HG03354 (cell line): ENCODE measurements around the gene SMAP1.
"Not testable (repeated sequence)": the region's sequence is repeated elsewhere in the genome, so short reads cannot be mapped to it uniquely, and the experiment has no call there.

ENCODE experiments used
- ATAC-seq: cut with Tn5 transposase; IDR thresholded peaks from one replicate; pipeline ENCODE4 v1.9.1; 2021; ENCODE audit warnings: mild to moderate bottlenecking; ENCODE audit not compliant: unreplicated experiment, poor library complexity, severe bottlenecking

The SMAP1 gene

DNA sequence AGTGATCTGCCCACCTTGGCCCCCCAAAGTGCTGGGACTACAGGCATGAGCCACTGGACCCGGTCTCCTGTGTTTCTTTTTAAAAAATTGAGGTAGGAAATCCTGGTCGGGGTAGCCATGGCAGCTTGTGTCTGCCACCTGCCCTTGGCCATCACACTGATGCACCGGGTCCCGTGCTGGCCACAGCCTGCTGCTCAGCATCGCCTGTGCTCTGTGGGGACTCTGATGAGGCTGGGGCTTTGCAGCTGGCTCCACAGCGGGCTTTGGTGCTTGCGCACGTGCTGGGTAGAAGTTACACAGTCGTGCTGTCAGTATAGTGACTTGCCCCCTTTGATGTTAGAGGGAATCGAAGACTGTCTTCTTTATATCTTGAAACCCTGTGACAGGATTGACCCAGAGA lies 66.7 kb downstream of the SMAP1 start:
- no peak for ATAC-seq

DNA sequence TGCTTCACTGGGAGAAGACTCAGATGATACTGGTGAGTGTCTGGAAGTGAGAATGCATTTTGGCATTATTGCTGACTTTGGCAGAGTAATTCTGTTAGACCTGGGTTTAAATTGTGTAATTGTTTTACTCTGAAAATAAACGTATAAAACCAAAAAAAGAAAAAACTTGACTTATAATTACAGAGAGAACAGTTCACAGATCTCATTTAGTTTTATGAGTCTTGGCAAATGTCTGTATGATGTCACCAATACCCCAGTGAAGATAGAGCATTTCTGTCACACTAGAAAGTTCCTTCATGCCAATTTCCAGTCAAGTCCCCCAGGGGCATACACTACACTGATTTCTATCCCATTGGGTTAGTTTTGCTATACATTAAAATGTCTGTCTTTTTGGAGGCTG lies 67.3 kb downstream of the SMAP1 start:
- ATAC-seq, result no peak

DNA sequence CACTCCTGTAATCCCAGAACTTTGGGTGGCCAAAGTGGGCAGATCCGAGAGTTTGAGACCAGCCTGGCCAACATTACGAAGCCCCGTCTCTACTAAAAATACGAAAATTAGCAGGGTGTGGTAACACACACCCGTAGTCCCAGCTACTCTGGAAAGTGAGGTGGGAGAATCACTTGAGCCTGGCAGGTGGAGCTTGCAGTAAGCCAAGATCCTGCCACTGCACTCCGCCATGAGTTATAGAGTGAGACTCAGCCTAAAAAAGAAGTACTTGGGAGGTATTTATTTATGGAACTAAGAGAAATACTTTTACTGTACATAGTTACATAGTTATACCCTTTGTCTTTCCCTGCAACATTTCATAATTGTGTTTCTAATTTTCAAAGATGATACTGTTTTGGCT lies 67.8 kb downstream of the SMAP1 start:
- no peak for ATAC-seq

DNA sequence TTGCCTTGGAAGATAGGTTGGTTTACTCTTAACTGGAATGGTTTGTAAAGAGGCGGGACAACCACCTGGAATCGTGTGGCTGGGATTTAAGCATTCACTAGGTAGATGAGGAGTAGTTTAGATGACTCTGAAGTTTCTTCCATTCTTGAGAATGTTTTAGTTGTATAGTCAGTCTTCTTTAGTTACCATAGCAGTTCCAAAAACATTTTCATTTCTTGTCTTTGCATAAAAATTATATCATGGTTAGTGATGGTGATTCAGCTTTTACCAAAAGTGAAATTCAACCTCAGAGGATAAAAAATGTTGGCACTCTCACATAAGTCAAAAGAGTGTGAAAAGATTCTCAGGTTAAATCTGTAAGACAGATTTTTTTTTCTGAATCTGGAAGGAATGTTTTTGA lies 70.3 kb downstream of the SMAP1 start:
- ATAC-seq, result no peak

DNA sequence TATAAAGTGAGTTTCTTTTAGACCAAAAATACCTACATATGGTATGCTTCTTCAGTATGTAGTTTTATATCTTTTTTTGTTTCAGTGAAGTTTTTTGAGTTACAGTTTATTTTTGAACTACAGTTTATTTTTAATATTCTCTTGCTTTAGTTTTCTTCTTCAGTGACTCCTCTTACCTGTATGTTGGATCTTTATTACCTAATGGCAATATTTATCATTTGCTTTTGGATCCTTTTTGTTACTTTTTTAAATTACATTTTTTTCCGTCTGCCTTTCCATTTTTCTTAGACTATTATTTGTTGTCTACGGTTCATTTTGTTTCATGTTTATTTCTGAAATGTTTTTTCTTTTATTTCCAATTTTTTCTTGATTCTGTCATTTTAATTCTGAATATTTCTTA lies 71.9 kb downstream of the SMAP1 start:
- ATAC-seq, result no peak

DNA sequence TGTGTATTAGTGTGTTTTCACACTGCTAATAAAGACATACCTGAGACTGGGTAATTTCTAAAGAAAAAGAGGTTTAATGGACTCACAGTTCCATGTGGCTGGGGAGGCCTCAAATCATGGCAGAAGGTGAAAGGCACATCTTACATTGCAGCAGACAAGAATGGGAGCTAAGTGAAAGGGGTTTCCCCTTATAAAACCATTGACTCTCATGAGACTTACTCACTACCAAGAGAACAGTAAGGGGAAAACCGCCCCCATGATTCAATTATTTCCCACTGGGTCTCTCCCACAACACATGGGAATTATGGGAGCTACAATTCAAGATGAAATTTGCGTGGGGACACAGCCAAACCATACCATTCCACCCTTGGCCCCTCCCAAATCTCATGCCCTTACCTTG lies 73.1 kb downstream of the SMAP1 start:
- not testable (repeated sequence) for ATAC-seq

DNA sequence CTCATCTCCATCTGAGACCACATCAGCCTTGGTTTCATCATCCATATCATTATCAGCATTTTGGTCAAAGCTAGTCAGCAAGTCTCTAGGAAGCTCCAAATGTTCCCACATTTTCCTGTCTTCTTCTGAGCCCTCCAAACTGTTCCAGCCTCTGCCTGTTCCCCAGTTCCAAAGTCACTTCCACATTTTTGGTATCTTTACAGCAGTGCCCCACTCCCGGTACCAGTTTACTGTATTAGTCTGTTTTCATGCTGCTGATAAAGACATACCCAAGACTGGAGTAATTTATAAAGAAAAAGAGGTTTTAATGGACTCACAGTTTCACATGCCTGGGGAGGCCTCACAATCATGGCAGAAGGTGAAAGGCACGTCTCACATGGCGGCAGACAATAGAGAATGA lies 74.8 kb downstream of the SMAP1 start:
- not testable (repeated sequence) for ATAC-seq

DNA sequence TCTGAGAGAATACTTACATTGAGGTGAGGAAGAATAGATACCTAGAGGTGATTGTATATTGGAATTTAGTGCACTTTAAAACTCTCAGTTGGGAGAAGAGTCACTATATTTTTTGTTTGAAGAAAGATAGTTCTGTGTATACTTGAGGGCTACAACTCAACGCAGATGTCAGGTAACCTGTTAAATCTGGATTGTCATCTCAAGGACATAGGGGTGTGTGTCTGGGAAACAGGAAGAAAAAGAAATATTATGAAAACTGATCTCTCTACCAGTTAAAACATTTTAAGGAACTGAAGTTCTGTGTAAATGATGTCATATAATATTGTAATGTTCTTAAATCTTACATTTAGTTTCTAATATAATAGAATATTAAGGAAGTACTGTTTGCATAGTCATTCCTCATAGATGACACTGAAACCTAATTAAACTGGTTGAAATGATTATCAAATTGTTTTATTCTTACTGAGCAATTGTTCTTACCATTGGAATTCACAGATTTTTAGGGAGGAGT lies 86.2 kb downstream of the SMAP1 start:
- ATAC-seq, result no peak

DNA sequence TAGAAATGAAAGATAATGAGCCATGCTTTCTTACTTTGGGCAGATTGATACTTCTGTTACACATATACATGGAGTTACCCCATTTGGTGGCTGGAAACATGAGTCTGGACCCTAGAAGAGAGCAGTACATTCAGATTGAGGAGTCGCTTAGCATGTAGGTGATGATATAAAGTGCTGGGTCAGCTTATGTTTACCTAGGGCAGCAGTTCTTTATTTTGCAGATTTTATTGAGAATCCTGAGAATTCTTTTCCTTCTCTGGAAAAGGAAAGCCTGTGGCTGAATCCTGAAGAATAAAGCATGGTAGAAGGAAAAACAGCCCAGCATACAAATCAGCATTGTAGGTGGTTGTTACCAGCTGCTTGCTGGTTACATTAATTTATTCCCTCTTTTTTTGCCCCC lies 91.2 kb downstream of the SMAP1 start:
- ATAC-seq, result no peak

DNA sequence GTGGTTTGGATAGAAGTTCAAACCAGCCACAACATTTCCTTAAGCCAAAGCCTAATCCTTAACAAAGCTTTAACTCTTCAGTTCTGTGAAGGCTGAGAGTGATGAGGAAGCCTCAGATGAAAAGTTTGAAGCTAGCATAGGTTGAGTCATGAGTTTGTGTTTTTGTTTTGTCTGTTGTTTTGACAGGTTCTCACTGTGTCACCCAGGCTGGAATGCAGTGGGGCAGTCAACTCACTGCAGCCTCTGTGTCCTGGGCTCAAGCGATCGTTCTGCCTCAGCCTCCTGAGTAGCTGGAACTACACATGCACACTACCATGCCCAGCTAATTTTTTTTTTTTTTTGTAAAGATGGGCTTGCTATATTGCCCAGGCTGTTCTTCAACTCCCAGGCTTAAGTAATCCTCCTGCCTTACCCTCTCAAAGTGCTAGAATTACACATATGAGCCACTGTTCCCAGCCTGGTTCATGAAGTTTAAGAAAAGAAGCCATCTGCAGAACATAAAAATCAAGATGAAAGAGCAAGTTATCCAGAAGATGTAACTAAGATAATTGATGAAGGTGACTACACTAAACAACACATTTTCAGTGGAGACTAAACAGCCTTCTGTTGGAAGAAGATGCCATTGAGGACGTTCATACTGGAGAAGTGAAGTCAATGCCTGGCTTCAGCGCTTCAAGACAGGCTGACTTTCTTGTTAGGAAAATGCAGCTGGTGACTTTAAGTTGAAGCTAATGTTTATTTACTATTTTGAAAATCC lies 96.2 kb downstream of the SMAP1 start:
- no peak for ATAC-seq

DNA sequence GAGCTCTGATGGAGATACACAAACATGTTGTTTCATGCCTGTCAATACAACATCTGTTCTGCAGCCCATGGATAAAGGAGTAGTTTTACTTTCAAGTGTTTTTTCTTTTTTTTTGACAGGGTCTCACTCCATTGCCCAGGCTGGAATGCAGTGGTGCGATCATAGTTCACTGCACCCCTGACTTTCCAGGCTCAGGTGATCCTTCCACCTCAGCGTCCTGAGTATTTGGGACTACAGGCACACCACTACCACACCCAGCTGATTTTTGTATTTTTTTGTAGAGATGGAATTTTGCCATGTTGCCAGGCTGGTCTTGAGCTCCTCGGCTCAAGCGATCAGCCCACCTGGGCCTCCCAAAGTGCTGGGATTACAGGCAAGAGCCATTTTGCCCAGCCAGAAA lies 97.0 kb downstream of the SMAP1 start:
- ATAC-seq, result no peak

DNA sequence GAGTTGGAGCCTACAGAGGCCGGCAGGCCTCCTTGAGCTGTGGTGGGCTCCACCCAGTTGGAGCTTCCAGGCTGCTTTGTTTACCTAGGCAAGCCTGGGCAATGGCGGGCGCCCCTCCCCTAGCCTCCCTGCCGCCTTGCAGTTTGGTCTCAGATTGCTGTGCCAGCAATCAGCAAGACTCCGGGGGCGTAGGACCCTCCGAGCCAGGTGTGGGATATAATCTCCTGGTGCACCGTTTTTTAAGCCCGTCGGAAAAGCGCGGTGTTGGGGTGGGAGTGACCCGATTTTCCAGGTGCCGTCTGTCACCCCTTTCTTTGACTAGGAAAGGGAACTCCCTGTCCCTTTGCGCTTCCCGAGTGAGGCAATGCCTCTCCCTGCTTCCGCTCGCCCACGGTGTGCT lies 103.7 kb downstream of the SMAP1 start:
- ATAC-seq, result not testable (repeated sequence)

DNA sequence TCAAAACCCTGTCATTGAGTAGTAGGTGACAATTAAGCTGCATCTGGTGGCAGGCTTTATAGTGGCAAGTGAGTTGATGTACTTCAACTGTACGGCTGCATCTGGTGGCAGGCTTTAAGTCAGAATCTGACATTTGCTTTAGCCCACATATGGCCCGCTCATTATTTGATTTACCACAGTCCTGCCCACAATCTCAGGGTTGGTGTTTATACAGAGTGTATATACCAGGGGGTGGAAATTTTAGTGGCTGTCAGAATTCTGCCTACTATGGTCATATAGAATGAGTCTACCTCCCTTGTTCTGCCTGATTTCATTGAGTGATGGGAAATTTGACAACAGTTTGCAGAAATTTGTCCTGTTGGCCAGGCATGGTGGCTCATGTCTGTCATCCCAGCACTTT lies 112.3 kb downstream of the SMAP1 start:
- ATAC-seq, result no peak

DNA sequence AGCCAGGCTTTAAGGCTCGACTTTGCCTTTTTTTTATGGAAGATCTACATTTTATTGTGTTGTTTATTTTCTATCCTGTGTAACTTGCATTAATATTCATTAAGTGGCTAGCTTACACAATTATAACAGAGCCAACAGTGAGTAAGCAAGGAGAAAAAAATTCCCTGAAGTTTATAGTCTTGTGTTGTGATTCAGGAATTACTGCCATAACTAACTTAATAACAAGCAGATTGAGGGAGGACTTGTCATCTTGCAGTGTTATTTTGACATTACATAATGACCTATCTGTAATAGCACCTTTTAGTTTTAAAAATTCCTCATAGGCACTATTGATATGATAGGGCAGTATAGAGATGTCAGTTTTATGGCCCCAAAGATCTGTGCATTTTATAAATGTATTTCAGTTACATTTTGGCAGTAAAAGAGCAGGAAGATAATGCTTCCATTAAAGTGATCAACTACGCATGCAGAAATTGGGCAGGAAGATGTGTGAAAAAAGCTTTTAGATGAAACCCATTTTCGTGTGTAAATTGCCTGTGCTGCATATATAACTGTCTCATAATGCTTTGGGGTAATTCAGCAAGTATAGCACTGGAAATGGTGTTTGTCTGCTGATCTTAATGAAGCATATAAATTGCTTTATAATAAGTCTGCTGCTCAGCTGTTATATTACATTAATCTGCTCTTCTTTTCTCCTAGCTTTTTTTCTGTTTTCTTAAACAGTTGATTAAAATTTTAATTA lies 123.0 kb downstream of the SMAP1 start:
- no peak for ATAC-seq

DNA sequence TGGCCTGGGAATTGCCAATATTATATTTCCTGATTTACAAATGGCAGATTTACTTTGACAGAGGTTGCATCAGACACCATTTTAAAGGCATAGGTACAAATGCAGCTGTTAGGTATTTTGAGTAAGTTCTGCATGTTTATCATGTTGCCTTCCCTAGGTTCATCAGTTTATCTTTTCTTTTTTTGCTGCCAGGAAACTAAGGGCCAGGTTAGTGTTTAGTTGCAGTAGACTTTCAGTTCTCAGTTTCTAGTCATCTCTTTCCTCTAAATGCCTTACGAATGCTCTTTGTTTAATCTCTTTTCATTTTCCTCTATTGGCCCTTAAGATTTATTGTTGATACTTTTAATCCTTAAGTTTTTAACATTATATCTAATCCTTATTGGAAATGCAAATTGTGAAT lies 129.9 kb downstream of the SMAP1 start:
- ATAC-seq, result peak; percentile 98

DNA sequence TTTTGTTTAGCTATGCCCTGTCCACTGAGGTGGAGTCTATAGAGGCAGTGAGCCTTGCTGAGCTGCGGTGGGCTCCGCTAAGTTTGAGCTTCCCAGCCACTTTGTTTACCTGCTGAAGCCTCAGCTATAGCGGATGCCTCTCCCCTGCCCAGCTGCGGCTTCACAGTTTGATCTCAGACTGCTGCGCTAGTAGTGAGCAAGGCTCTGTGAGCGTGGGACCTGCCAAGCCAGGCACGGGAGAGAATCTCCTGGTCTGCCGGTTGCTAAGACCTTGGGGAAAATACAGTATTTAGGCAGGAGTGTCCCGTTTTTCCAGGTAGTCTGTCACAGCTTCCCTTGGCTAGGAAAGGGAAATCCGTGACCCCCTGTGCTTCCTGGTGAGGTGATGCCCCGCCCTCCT lies 138.4 kb downstream of the SMAP1 start:
- no peak for ATAC-seq

DNA sequence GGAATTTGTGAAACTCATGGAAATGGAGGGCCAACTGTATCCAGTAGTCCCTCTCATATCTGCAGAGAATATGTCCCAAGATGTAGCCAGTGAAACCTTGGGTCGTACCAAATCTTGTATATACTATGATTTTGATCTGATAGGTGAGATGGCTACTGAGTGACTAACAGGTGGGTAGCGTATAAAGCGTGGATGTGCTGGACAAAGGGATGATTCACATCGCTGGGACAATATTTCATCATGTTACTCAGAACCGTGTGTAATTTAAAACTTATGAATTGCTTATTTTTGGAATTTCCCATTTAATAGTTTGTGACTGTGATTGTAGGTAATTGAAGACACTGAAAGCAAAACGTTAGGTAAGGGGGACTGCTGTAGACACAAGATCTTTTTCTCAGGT lies 144.1 kb downstream of the SMAP1 start:
- ATAC-seq, result no peak

DNA sequence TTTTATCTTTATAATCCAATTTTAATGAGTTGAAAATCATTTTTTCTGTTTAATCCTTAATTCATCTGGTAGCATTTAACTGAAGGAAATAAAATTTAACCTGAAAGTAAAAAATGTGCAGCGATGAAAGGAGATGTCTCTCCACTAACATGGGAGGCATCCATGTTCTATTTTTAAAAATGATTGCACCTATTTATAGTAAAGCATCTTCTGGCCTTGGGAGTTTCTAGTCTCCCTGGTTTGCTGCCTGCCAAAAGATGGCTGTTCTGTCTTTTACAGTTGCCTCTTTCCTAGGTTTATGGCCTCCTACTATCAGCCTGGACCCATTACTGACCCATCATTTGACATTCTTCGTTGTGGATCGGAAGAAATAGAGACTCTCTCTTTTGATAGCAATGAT lies 146.2 kb downstream of the SMAP1 start:
- no peak for ATAC-seq

DNA sequence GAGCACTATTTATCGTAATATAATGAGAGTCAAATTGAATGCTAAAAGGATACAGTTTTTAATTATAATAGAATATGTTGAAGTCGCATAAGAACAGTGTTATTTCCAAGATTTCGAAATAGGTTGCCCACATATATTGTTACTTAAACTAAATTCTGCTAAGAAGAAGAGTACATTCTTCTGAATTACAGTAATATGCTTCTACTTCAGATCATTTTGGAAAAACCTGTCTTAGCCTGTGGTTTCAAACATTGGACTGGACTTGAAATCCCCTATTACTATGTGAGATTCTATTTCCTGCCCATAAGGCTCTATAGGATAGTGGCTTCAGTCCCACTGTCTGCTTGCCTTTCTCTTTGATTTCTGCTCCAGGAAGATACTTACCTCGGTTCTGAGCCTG lies 152.0 kb downstream of the SMAP1 start:
- ATAC-seq, result no peak

DNA sequence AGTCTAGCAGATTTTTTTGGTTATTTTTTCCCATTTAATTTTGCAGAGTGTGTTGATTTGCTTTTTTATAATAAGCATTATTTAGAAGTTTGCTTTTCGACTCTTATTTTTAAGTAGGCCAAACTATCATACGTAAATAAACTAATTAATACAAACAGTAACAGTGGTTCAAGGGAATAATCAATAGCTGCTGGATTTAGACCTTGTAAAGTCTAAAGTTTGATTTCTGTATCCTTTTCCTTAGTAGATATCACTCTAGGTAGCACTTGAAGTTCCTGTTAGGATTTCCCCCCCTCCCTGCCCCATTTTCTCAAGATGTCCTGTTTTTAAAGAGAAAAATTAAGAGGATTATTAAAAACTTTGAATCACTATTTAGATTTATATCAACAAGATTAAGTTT lies 153.1 kb downstream of the SMAP1 start:
- ATAC-seq, result no peak

DNA sequence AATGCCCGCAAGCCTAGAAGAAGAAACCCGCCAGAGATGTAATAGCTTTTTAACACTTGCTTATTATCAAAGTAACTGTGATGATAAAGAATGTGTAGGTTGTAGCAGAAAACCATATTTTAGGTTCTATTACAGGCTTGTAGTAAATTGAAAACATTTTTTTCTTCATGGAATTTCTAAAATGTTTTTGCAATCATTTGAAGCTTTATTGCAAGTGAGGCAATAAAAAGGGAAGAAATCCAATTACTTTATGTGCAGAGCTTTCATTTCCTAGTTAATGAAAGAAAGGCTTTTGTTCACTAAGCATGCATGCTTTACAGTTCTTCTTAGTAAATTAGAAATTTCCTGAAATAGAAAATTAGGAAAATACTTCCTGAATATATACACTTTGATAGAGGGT lies 154.1 kb downstream of the SMAP1 start:
- ATAC-seq, result no peak
